GM23338 (cell line): ENCODE results near the gene HTR2B. TPM values are rescaled to one million over a fixed set of nuclear protein-coding genes. Genes with fewer than 3 reads are reported as not detected.

Source experiments
- ATAC-seq: fragments of 200-7000 bp; cut with Tn5 transposase; 3 replicates; pipeline ENCODE4 v1.9.1; 2020
- DNase-seq: peaks from one replicate; pipeline ENCODE4 v3.0.0-alpha.2; 2015; ENCODE audit warnings: low spot score
- H2AFZ ChIP-seq: fragments of 200-600 bp; sonication (generic); 2 replicates; pipeline ENCODE4 v1.8.0; 2016; ENCODE audit warnings: antibody characterized with exemption, mild to moderate bottlenecking, moderate library complexity
- H3F3A ChIP-seq: fragments of 200-600 bp; sonication (generic); replicated peaks from 2 replicates; pipeline ENCODE4 v1.8.0; 2017; ENCODE audit warnings: antibody characterized with exemption, mixed run types, low read depth
- H3K27ac ChIP-seq: fragments of 200-600 bp; sonication (generic); 2 replicates; pipeline ENCODE4 v1.6.1; 2016; ENCODE audit warnings: low read depth
- H3K27me3 ChIP-seq: fragments of 200-600 bp; sonication (generic); 2 replicates; pipeline ENCODE4 v1.8.0; 2016; ENCODE audit warnings: mild to moderate bottlenecking, mixed run types, moderate library complexity; ENCODE audit not compliant: insufficient read depth
- H3K36me3 ChIP-seq: fragments of 200-600 bp; sonication (generic); 2 replicates; pipeline ENCODE4 v1.8.0; 2016; ENCODE audit warnings: mild to moderate bottlenecking; ENCODE audit not compliant: insufficient read depth
- H3K4me1 ChIP-seq: fragments of 200-600 bp; sonication (generic); 2 replicates; pipeline ENCODE4 v1.8.0; 2016; ENCODE audit warnings: mild to moderate bottlenecking, moderate library complexity; ENCODE audit not compliant: insufficient read depth
- H3K4me2 ChIP-seq: fragments of 200-600 bp; sonication (generic); 2 replicates; pipeline ENCODE4 v1.7.1; 2017; ENCODE audit warnings: mixed run types
- H3K4me3 ChIP-seq: fragments of 200-600 bp; sonication (generic); 2 replicates; pipeline ENCODE4 v1.6.1; 2016; ENCODE audit warnings: mixed run types
- H3K79me2 ChIP-seq: fragments of 200-600 bp; sonication (generic); replicated peaks from 2 replicates; pipeline ENCODE4 v1.8.0; 2017; ENCODE audit warnings: mild to moderate bottlenecking; ENCODE audit not compliant: insufficient read depth
- H3K9me2 ChIP-seq: fragments of 200-600 bp; sonication (generic); 2 replicates; pipeline ENCODE4 v1.8.0; 2017; ENCODE audit not compliant: insufficient read depth
- H4K20me1 ChIP-seq: fragments of 200-600 bp; sonication (generic); replicated peaks from 2 replicates; pipeline ENCODE4 v1.8.0; 2017; ENCODE audit warnings: mild to moderate bottlenecking; ENCODE audit not compliant: insufficient read depth
- H3K27ac Mint-ChIP-seq: 2 replicates; pipeline ENCODE4 v1.8.0; 2020; ENCODE audit warnings: inconsistent platforms, mild to moderate bottlenecking, moderate library complexity, mixed read lengths
- H3K27me3 Mint-ChIP-seq: 3 replicates; pipeline ENCODE4 v1.8.0; 2022; ENCODE audit warnings: low read depth, mild to moderate bottlenecking, moderate library complexity, mixed read lengths, inconsistent platforms; ENCODE audit not compliant: insufficient read depth, poor library complexity
- H3K36me3 Mint-ChIP-seq: 3 replicates; pipeline ENCODE4 v1.8.0; 2021; ENCODE audit warnings: low read depth, mild to moderate bottlenecking, inconsistent platforms, moderate library complexity, mixed read lengths
- H3K4me1 Mint-ChIP-seq: 3 replicates; pipeline ENCODE4 v1.8.0; 2020; ENCODE audit warnings: mild to moderate bottlenecking, inconsistent platforms, mixed read lengths
- H3K4me3 Mint-ChIP-seq: 3 replicates; pipeline ENCODE4 v1.8.0; 2021; ENCODE audit warnings: moderate library complexity, mild to moderate bottlenecking, inconsistent platforms, mixed read lengths
- H3K9me3 Mint-ChIP-seq: 3 replicates; pipeline ENCODE4 v1.8.0; 2020; ENCODE audit warnings: moderate library complexity, mild to moderate bottlenecking, inconsistent platforms, mixed read lengths
- EZH2phosphoT487 ChIP-seq: fragments of 200-600 bp; sonication (generic); IDR thresholded peaks from one replicate; pipeline ENCODE4 v1.8.1; 2018; ENCODE audit warnings: antibody characterized with exemption; ENCODE audit not compliant: unreplicated experiment
- NANOG ChIP-seq: IDR thresholded peaks from 2 replicates; pipeline ENCODE4 v1.6.1; 2016; ENCODE audit warnings: antibody characterized with exemption, borderline replicate concordance
- POLR2AphosphoS5 ChIP-seq: IDR thresholded peaks from 2 replicates; pipeline ENCODE4 v1.6.1; 2016; ENCODE audit warnings: antibody characterized with exemption, low read depth
- STAT1 ChIP-seq: IDR thresholded peaks from one replicate; pipeline ENCODE4 v1.6.1; 2016; ENCODE audit warnings: antibody characterized with exemption; ENCODE audit not compliant: unreplicated experiment
- ZNF331 ChIP-seq: fragments of 250-450 bp; sonication (Bioruptor Pico); IDR thresholded peaks from 2 replicates; pipeline ENCODE4 v1.5.0; 2020; ENCODE audit warnings: low read depth, mild to moderate bottlenecking, moderate library complexity
- polyA plus RNA-seq: library from polyadenylated mRNA; unstranded; fragments of >200 nt; fragmentation: Nextera tagmentation; extraction: Ambion mirVana; gene quantifications from 2 replicates; pipeline ENCODE4 v1.2.1, GENCODE V29; 2016
- total RNA-seq: library from RNA; depleted of rRNA; stranded (reverse); fragments of >200 nt; shearing (Covaris generic); gene quantifications from 2 replicates; pipeline ENCODE4 v1.2.3, GENCODE V29; 2014
- TF ChIP-seq, protein P1 (sequence below): fragments of 250-450 bp; sonication (Bioruptor Pico); IDR thresholded peaks from 2 replicates; pipeline ENCODE4 v1.5.0; 2020; ENCODE audit warnings: mild to moderate bottlenecking, moderate library complexity
- TF ChIP-seq, protein P2 (sequence below), 2 experiments: fragments of 200-600 bp in 1 of 2; sonication (generic) in 1 of 2; conservative IDR thresholded peaks; 2 replicates each; pipeline versions ENCODE4 v1.5.1 to v1.6.1; 2016 to 2017; ENCODE audit warnings: antibody characterized with exemption in 2 of 2, low read depth in 2 of 2, mild to moderate bottlenecking in 2 of 2, moderate library complexity in 1 of 2
- TF ChIP-seq, protein P3 (sequence below): IDR thresholded peaks from one replicate; pipeline ENCODE4 v1.6.1; 2018; ENCODE audit warnings: antibody characterized with exemption; ENCODE audit not compliant: unreplicated experiment

HTR2B gene
- total and polyA plus RNA-seq, 2 experiments from 2014 or later: 0.16 TPM; not detected in 1

DNA sequence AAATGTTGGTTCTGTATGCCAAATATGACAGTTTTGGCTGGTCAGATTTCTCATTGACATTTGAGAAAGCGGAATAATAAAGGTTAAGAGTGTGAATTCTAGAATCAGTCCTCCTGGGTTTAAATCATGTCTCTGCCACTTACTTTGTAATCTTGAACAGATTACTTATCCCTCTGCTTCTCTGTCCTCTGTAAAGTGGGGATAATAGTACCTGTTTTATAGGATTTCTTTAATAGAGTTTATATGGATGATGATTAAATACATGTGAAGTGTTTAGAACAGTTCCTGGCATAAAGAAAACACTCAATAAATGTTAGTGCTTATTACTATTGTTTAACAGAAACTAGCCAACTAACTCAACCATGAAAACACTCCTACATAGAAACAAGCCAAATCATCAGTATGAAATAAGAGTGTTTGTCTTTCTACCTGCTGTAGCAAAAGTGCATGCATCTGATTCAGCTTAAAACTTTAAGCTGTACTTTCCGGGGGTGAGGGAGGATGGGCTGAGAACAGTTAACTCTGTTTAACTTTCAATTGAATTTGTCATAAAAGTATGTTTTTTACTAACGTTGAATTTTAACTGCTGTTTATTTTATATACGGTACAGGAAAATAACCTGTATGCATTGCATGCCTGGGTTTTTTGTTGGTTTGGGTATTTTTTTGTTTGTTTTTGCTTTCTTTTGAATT, 6.8 kb downstream of the HTR2B start:
- Histone ChIP-seq H3K9me2 (no peaks in the 10 kb centered on the region), H3K4me1 (peaks cover 25% of the 10 kb centered on the region), H3K27ac (no peak overlapping the region), H3F3A (no peaks in the 10 kb centered on the region), H3K36me3 (no peaks in the 10 kb centered on the region), H3K4me3 (no peak overlapping the region), H4K20me1 (no peaks in the 10 kb centered on the region), H3K4me2 (no peak overlapping the region), H2AFZ (no peak overlapping the region), H3K27me3 (no peaks in the 10 kb centered on the region), H3K79me2 (no peaks in the 10 kb centered on the region)
- Mint-ChIP-seq H3K36me3 (no peaks in the 10 kb centered on the region), H3K4me3 (no peak overlapping the region), H3K27ac (no peak overlapping the region), H3K9me3 (no peaks in the 10 kb centered on the region), H3K4me1 (peaks cover 28% of the 10 kb centered on the region), H3K27me3 (no peaks in the 10 kb centered on the region)
- DNase-seq: no peak
- TF ChIP-seq ZNF331 (CRISPR knock-in tag) (no peak), NANOG (no peak), EZH2phosphoT487 (no peak), POLR2AphosphoS5 (no peak), STAT1 (no peak)
- TF ChIP-seq, protein P1, sequence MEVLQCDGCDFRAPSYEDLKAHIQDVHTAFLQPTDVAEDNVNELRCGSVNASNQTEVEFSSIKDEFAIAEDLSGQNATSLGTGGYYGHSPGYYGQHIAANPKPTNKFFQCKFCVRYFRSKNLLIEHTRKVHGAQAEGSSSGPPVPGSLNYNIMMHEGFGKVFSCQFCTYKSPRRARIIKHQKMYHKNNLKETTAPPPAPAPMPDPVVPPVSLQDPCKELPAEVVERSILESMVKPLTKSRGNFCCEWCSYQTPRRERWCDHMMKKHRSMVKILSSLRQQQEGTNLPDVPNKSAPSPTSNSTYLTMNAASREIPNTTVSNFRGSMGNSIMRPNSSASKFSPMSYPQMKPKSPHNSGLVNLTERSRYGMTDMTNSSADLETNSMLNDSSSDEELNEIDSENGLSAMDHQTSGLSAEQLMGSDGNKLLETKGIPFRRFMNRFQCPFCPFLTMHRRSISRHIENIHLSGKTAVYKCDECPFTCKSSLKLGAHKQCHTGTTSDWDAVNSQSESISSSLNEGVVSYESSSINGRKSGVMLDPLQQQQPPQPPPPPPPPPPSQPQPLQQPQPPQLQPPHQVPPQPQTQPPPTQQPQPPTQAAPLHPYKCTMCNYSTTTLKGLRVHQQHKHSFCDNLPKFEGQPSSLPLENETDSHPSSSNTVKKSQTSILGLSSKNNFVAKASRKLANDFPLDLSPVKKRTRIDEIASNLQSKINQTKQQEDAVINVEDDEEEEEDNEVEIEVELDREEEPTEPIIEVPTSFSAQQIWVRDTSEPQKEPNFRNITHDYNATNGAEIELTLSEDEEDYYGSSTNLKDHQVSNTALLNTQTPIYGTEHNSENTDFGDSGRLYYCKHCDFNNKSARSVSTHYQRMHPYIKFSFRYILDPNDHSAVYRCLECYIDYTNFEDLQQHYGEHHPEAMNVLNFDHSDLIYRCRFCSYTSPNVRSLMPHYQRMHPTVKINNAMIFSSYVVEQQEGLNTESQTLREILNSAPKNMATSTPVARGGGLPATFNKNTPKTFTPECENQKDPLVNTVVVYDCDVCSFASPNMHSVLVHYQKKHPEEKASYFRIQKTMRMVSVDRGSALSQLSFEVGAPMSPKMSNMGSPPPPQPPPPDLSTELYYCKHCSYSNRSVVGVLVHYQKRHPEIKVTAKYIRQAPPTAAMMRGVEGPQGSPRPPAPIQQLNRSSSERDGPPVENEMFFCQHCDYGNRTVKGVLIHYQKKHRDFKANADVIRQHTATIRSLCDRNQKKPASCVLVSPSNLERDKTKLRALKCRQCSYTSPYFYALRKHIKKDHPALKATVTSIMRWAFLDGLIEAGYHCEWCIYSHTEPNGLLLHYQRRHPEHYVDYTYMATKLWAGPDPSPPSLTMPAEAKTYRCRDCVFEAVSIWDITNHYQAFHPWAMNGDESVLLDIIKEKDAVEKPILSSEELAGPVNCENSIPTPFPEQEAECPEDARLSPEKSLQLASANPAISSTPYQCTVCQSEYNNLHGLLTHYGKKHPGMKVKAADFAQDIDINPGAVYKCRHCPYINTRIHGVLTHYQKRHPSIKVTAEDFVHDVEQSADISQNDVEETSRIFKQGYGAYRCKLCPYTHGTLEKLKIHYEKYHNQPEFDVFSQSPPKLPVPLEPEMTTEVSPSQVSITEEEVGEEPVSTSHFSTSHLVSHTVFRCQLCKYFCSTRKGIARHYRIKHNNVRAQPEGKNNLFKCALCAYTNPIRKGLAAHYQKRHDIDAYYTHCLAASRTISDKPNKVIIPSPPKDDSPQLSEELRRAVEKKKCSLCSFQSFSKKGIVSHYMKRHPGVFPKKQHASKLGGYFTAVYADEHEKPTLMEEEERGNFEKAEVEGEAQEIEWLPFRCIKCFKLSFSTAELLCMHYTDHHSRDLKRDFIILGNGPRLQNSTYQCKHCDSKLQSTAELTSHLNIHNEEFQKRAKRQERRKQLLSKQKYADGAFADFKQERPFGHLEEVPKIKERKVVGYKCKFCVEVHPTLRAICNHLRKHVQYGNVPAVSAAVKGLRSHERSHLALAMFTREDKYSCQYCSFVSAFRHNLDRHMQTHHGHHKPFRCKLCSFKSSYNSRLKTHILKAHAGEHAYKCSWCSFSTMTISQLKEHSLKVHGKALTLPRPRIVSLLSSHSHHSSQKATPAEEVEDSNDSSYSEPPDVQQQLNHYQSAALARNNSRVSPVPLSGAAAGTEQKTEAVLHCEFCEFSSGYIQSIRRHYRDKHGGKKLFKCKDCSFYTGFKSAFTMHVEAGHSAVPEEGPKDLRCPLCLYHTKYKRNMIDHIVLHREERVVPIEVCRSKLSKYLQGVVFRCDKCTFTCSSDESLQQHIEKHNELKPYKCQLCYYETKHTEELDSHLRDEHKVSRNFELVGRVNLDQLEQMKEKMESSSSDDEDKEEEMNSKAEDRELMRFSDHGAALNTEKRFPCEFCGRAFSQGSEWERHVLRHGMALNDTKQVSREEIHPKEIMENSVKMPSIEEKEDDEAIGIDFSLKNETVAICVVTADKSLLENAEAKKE (CRISPR knock-in tag): no peak
- TF ChIP-seq, protein P2, sequence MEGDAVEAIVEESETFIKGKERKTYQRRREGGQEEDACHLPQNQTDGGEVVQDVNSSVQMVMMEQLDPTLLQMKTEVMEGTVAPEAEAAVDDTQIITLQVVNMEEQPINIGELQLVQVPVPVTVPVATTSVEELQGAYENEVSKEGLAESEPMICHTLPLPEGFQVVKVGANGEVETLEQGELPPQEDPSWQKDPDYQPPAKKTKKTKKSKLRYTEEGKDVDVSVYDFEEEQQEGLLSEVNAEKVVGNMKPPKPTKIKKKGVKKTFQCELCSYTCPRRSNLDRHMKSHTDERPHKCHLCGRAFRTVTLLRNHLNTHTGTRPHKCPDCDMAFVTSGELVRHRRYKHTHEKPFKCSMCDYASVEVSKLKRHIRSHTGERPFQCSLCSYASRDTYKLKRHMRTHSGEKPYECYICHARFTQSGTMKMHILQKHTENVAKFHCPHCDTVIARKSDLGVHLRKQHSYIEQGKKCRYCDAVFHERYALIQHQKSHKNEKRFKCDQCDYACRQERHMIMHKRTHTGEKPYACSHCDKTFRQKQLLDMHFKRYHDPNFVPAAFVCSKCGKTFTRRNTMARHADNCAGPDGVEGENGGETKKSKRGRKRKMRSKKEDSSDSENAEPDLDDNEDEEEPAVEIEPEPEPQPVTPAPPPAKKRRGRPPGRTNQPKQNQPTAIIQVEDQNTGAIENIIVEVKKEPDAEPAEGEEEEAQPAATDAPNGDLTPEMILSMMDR (conservative IDR thresholded peaks at IDR 0.05; ENCODE audit: low read depth in 2 of 2): no peak
- TF ChIP-seq, protein P3, sequence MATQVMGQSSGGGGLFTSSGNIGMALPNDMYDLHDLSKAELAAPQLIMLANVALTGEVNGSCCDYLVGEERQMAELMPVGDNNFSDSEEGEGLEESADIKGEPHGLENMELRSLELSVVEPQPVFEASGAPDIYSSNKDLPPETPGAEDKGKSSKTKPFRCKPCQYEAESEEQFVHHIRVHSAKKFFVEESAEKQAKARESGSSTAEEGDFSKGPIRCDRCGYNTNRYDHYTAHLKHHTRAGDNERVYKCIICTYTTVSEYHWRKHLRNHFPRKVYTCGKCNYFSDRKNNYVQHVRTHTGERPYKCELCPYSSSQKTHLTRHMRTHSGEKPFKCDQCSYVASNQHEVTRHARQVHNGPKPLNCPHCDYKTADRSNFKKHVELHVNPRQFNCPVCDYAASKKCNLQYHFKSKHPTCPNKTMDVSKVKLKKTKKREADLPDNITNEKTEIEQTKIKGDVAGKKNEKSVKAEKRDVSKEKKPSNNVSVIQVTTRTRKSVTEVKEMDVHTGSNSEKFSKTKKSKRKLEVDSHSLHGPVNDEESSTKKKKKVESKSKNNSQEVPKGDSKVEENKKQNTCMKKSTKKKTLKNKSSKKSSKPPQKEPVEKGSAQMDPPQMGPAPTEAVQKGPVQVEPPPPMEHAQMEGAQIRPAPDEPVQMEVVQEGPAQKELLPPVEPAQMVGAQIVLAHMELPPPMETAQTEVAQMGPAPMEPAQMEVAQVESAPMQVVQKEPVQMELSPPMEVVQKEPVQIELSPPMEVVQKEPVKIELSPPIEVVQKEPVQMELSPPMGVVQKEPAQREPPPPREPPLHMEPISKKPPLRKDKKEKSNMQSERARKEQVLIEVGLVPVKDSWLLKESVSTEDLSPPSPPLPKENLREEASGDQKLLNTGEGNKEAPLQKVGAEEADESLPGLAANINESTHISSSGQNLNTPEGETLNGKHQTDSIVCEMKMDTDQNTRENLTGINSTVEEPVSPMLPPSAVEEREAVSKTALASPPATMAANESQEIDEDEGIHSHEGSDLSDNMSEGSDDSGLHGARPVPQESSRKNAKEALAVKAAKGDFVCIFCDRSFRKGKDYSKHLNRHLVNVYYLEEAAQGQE: no peak
- ATAC-seq: no peak
